A673 (cell line): ENCODE data around the gene PIK3CD. TPM values are rescaled to one million over a fixed set of nuclear protein-coding genes. Genes with fewer than 3 reads are reported as not detected.

Experiments used
- BruUV-seq: library from RNA; stranded (reverse); fragments of 400-500 nt; replicated peaks from 2 replicates; lab custom pipeline; 2021; lab: Mats Ljungman, UMichigan
- CTCF ChIA-PET: fragments of 300-600 bp; sonication (Branson Sonifier 250); formaldehyde crosslinking; loops from one replicate; lab custom pipeline; 2022; ENCODE audit warnings: antibody characterized with exemption; lab: Charles Lee
- POLR2A ChIA-PET: fragments of 300-600 bp; sonication (Branson Sonifier 250); formaldehyde crosslinking; loops from one replicate; lab custom pipeline; 2022; ENCODE audit warnings: antibody characterized with exemption; ENCODE audit not compliant: low non-redundant PET; lab: Charles Lee
- DNase-seq: peaks from one replicate; pipeline ENCODE4 v3.0.0-alpha.2; 2015; ENCODE audit warnings: low spot score
- H3K27ac ChIP-seq: fragments of 200-600 bp; sonication (generic); 2 replicates; pipeline ENCODE4 v1.5.1; 2016; ENCODE audit warnings: mixed run types, low read depth, mild to moderate bottlenecking, mixed read lengths, antibody characterized with exemption, low read length; ENCODE audit not compliant: poor library complexity, severe bottlenecking
- H3K27me3 ChIP-seq: fragments of 200-600 bp; sonication (generic); replicated peaks from 2 replicates; pipeline ENCODE4 v1.6.1; 2017; ENCODE audit warnings: mixed run types, low read depth, mild to moderate bottlenecking, mixed read lengths, antibody characterized with exemption, low read length; ENCODE audit not compliant: insufficient read depth, poor library complexity
- H3K36me3 ChIP-seq: fragments of 200-600 bp; sonication (generic); 2 replicates; pipeline ENCODE4 v1.6.1; 2016; ENCODE audit warnings: mixed run types, mild to moderate bottlenecking, mixed read lengths, antibody characterized with exemption, low read length; ENCODE audit not compliant: insufficient read depth, poor library complexity, severe bottlenecking
- H3K4me1 ChIP-seq: fragments of 200-600 bp; sonication (generic); 2 replicates; pipeline ENCODE4 v1.6.1; 2017; ENCODE audit warnings: mixed run types, mild to moderate bottlenecking, mixed read lengths, antibody characterized with exemption, low read length; ENCODE audit not compliant: insufficient read depth, poor library complexity, severe bottlenecking
- H3K4me3 ChIP-seq: fragments of 200-600 bp; sonication (generic); 2 replicates; pipeline ENCODE4 v1.5.1; 2016; ENCODE audit warnings: low read depth, mixed run types, mild to moderate bottlenecking, mixed read lengths, low read length; ENCODE audit not compliant: poor library complexity, severe bottlenecking
- H3K9me3 ChIP-seq: fragments of 200-600 bp; sonication (generic); 2 replicates; pipeline ENCODE4 v1.6.1; 2016; ENCODE audit warnings: mixed run types, low read depth, mild to moderate bottlenecking, mixed read lengths, antibody characterized with exemption, low read length; ENCODE audit not compliant: poor library complexity, severe bottlenecking
- EZH2 ChIP-seq: fragments of 200-600 bp; sonication (generic); IDR thresholded peaks from 2 replicates; pipeline ENCODE4 v1.6.1; 2017; ENCODE audit warnings: borderline replicate concordance, low read depth, mild to moderate bottlenecking, mixed read lengths, antibody characterized with exemption, low read length; ENCODE audit not compliant: poor library complexity, severe bottlenecking
- intact Hi-C: fragments of 100-400 bp; cut with micrococcal nuclease; formaldehyde crosslinking; loops from one replicate; pipeline ENCODE4 v1.10.0; 2022; ENCODE audit not compliant: unreplicated experiment
- total RNA-seq: library from RNA; stranded (reverse); gene quantifications from 2 replicates; pipeline ENCODE4 v1.2.3, GENCODE V29; 2021
- TF ChIP-seq, protein P1 (sequence below): fragments of 300-800, 200-600 bp; sonication (generic); conservative IDR thresholded peaks from 2 replicates; pipeline ENCODE4 v1.5.1; 2017; ENCODE audit warnings: low read depth, mild to moderate bottlenecking, antibody characterized with exemption, low read length, moderate library complexity, mixed read lengths

Gene PIK3CD
- total RNA-seq, 1 experiment from 2014 or later: 2.1 TPM

DNA sequence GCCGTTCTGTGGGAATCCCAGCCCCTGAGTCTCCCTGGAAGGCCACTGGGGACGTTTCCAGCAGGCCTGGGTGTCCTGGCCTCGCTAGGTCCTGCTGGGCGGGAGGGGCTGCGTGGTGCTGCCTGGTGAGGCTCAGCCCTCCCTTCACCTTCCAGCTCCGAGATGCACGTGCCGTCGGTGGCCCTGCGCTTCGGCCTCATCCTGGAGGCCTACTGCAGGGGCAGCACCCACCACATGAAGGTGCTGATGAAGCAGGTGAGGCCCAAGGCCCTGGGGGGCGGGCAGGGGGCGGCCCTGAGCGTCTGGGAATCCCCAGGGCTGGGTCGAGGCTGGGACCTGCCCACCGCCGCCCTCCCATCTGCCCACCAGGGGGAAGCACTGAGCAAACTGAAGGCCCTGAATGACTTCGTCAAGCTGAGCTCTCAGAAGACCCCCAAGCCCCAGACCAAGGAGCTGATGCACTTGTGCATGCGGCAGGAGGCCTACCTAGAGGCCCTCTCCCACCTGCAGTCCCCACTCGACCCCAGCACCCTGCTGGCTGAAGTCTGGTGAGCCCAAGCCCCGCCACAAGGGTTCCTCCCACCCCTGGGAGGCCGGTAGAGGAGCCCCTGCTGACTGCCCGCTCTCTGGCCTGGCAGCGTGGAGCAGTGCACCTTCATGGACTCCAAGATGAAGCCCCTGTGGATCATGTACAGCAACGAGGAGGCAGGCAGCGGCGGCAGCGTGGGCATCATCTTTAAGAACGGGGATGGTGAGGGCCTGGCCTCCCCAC, 70.3 kb downstream of the PIK3CD start:
- Histone ChIP-seq H3K4me1 (peaks cover 9% of the 10 kb centered on the region), H3K27me3 (no peaks in the 10 kb centered on the region), H3K36me3 (no peaks in the 10 kb centered on the region), H3K4me3 (no peak overlapping the region), H3K9me3 (no peaks in the 10 kb centered on the region), H3K27ac (no peak overlapping the region)
- BruUV-seq: no TSS peak
- no peak for TF ChIP-seq EZH2
- TF ChIP-seq, protein P1, sequence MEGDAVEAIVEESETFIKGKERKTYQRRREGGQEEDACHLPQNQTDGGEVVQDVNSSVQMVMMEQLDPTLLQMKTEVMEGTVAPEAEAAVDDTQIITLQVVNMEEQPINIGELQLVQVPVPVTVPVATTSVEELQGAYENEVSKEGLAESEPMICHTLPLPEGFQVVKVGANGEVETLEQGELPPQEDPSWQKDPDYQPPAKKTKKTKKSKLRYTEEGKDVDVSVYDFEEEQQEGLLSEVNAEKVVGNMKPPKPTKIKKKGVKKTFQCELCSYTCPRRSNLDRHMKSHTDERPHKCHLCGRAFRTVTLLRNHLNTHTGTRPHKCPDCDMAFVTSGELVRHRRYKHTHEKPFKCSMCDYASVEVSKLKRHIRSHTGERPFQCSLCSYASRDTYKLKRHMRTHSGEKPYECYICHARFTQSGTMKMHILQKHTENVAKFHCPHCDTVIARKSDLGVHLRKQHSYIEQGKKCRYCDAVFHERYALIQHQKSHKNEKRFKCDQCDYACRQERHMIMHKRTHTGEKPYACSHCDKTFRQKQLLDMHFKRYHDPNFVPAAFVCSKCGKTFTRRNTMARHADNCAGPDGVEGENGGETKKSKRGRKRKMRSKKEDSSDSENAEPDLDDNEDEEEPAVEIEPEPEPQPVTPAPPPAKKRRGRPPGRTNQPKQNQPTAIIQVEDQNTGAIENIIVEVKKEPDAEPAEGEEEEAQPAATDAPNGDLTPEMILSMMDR: peak; percentile 79
- intact Hi-C loops: loop anchor here (1.0 kb wide), 1 partner anchor 146 kb away; no protein-coding TSS in a partner anchor
- DNase-seq: peak; percentile 62
- ChIA-PET POLR2A (no interaction called here), CTCF (interaction anchor here (0.6 to 1.6 kb wide), 5 partner anchors 142 to 1780 kb away, joined by 3 to 4 read pairs (median 3); no protein-coding TSS in a partner anchor)

GRCh38 chr1:9722378-9722749, 70.8 kb downstream of the PIK3CD start:
- TF ChIP-seq, protein P1: no peak
- no peak for TF ChIP-seq EZH2
- Histone ChIP-seq H3K27ac (no peak overlapping the region), H3K36me3 (no peaks in the 10 kb centered on the region), H3K9me3 (no peaks in the 10 kb centered on the region), H3K27me3 (no peaks in the 10 kb centered on the region), H3K4me1 (peaks cover 9% of the 10 kb centered on the region), H3K4me3 (no peak overlapping the region)
- no TSS peak for BruUV-seq
- DNase-seq: no peak
- POLR2A ChIA-PET: no interaction called here
- CTCF ChIA-PET: interaction anchor here (0.7 to 1.6 kb wide), 2 partner anchors 141 to 144 kb away, joined by 3 to 4 read pairs; no protein-coding TSS in a partner anchor
- intact Hi-C loops: loop anchor here (1.0 kb wide), 1 partner anchor 145 kb away; no protein-coding TSS in a partner anchor

GRCh38 chr1:9723068-9723805, 71.7 kb downstream of the PIK3CD start:
- Histone ChIP-seq H3K4me3 (no peak overlapping the region), H3K4me1 (peaks cover 9% of the 10 kb centered on the region), H3K36me3 (no peaks in the 10 kb centered on the region), H3K9me3 (no peaks in the 10 kb centered on the region), H3K27me3 (no peaks in the 10 kb centered on the region), H3K27ac (no peak overlapping the region)
- ChIA-PET CTCF (no interaction called here), POLR2A (no interaction called here)
- intact Hi-C loops: no loop called here
- no peak for TF ChIP-seq EZH2
- TF ChIP-seq, protein P1: no peak
- DNase-seq: no peak
- no TSS peak for BruUV-seq
